HG02973 (cell line): Measurements from ENCODE around the gene PPP2R2C.

ENCODE experiments used
- ATAC-seq: cut with Tn5 transposase; IDR thresholded peaks from one replicate; pipeline ENCODE4 v1.9.1; 2021; ENCODE audit warnings: moderate library complexity; ENCODE audit not compliant: unreplicated experiment

PPP2R2C gene

GRCh38 chr4:6294705-6295421 is 177.6 kb downstream of the PPP2R2C start:
- ATAC-seq: no peak

GRCh38 chr4:6293661-6294060 is 178.8 kb downstream of the PPP2R2C start:
- ATAC-seq: no peak

- ATAC-seq: no peak
Measured at GRCh38 chr4:6293097-6293445, 179.3 kb downstream of the PPP2R2C start.

- no peak for ATAC-seq
Measured at GRCh38 chr4:6292376-6293096, 179.9 kb downstream of the PPP2R2C start.

GRCh38 chr4:6291784-6292297 is 180.6 kb downstream of the PPP2R2C start:
- ATAC-seq: no peak

GRCh38 chr4:6290769-6291547 is 181.5 kb downstream of the PPP2R2C start:
- no peak for ATAC-seq

- no peak for ATAC-seq
Measured at GRCh38 chr4:6290256-6290655, 182.2 kb downstream of the PPP2R2C start.

GRCh38 chr4:6288871-6289270 is 183.5 kb downstream of the PPP2R2C start:
- no peak for ATAC-seq

- no peak for ATAC-seq
Measured at GRCh38 chr4:6288342-6288741, 184.1 kb downstream of the PPP2R2C start.

GRCh38 chr4:6287017-6287788 is 185.2 kb downstream of the PPP2R2C start:
- no peak for ATAC-seq

- ATAC-seq: no peak
Measured at GRCh38 chr4:6283282-6283681, 189.1 kb downstream of the PPP2R2C start.

GRCh38 chr4:6282314-6282771 is 190.1 kb downstream of the PPP2R2C start:
- no peak for ATAC-seq

- ATAC-seq: no peak
Measured at GRCh38 chr4:6281436-6282313, 190.7 kb downstream of the PPP2R2C start.

- no peak for ATAC-seq
Measured at GRCh38 chr4:6280365-6280996, 191.9 kb downstream of the PPP2R2C start.

- ATAC-seq: no peak
Measured at GRCh38 chr4:6279582-6280289, 192.7 kb downstream of the PPP2R2C start.

- ATAC-seq: peak; percentile 89
Measured at GRCh38 chr4:6278801-6279197, 193.6 kb downstream of the PPP2R2C start.

GRCh38 chr4:6277935-6278800 is 194.2 kb downstream of the PPP2R2C start:
- ATAC-seq: no peak
